HG03139 (cell line): Measurements from ENCODE around the gene CES2.
A peak's percentile ranks its signal among the peaks of the same experiment; 100 is the strongest.
"Not testable (repeated sequence)": the region's sequence is repeated elsewhere in the genome, so short reads cannot be mapped to it uniquely, and the experiment has no call there.

Source experiments
- ATAC-seq: cut with Tn5 transposase; IDR thresholded peaks from one replicate; pipeline ENCODE4 v1.9.1; 2021; ENCODE audit not compliant: unreplicated experiment

The CES2 gene

GRCh38 chr16:66934138-66934838 is 1.0 kb upstream of the CES2 start, which contains the start of gene CIAO2B:
CIAO2B (minus strand) TSS chr16:66934402; CDS start chr16:66934364, 38 bp downstream.
- ATAC-seq = peak; percentile 77

DNA sequence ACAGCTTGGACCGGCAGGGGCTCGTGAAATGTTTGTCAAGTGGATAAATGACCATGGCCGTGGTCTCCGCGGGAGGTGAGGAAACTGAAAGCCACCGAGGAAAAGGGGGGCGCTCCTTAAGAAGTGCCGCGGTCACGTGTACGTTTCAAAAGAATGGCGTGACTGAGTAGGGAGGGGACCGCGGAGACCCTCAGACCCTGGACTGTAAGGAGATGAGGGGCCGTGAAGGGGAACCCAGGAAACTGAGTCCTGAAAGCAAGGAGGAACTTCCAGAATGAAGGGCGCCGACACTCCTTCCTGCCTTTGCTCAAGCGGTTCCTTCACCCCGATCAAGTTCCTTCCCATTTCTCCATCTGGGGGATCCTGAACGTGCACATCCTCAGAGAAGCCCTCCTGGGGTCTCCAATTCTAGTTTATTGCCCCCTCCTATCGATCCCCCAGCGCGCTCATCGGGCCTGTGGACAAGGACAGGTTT is 440 bp upstream of the CES2 start:
- ATAC-seq = peak; percentile 17

GRCh38 chr16:66936462-66936861 is 1.1 kb downstream of the CES2 start:
- ATAC-seq = no peak

DNA sequence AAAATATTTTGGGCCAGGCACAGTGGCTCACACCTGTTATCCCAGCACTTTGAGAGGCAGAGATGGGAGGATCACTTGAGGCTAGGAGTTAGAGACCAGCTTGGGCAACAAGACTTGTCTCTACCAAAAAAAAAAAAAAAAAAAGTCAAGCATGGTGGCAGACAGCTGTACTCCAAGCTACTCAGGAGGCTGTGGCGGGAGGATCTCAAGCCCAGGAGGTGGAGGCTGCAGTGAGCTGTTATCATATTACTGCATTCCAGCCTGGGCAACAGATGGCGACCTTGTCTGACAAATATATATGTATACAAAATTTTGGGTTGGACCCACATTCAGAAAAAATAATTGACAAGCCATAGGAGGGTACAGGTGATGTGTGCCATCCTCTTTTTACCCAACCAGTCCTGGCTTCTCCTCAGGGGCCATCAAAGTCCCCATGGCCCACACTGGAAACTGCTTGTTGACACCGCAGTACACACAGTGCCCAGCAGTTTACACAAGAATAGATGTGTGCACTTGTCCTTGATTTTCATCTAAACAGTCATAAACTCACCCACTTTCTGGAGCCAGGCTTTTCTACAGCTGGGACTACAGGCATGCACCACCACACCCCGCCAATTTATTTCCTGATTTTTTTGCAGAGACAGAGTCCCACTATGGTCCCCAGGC is 1.7 kb downstream of the CES2 start:
- ATAC-seq = no peak

DNA sequence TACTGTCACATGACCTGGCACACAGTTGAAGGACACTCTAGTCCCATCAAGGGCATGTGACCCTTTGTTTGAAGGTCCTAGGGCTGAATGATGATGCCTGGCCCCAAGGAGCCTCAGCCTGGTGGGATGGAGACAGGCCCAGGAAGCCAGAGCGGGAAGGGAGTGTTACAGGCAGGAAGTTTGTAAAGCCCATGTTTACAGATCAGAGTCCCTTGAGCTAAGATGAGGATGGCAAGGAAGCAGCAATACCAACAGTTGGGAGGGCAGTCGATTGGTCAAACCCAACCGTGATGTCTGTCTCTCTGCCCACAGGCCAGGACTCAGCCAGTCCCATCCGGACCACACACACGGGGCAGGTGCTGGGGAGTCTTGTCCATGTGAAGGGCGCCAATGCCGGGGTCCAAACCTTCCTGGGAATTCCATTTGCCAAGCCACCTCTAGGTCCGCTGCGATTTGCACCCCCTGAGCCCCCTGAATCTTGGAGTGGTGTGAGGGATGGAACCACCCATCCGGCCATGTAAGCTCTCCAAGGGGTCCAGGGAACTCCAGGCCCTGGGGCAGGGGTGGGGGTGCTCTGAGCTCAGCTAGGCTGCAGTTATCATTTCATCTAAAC is 2.5 kb downstream of the CES2 start:
- no peak for ATAC-seq

- no peak for ATAC-seq
Measured at GRCh38 chr16:66939366-66939765, 4.0 kb downstream of the CES2 start.

DNA sequence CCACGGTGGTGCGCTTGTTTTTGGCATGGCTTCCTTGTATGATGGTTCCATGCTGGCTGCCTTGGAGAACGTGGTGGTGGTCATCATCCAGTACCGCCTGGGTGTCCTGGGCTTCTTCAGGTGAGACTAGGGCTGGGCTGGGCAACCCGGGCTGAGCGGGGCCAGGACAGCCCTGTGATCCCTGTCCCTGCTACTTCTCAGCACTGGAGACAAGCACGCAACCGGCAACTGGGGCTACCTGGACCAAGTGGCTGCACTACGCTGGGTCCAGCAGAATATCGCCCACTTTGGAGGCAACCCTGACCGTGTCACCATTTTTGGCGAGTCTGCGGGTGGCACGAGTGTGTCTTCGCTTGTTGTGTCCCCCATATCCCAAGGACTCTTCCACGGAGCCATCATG is 4.9 kb downstream of the CES2 start:
- no peak for ATAC-seq

- ATAC-seq = no peak
Measured at GRCh38 chr16:66942981-66943380, 7.7 kb downstream of the CES2 start.

DNA sequence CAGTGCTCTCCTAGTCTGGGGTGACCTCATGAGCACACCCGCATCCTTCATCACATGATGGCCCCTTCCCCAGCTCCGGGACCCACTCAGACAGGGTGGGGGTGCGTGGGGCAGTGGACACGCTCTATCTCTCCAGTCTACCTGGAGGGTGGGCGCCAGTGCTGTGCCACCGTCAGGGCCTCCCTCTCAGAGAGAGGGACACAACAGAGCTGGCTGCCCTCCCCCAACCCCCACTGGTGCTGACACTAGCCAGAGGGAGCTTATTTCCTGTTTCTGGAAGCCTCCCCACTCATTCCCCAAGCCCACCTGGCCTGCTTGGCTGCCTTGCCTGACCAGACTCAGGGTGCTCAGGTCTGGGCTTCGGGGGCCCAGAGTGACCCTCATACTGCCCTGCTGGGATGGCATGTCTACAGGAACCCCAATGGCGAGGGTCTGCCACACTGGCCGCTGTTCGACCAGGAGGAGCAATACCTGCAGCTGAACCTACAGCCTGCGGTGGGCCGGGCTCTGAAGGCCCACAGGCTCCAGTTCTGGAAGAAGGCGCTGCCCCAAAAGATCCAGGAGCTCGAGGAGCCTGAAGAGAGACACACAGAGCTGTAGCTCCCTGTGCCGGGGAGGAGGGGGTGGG is 8.2 kb downstream of the CES2 start:
- no peak for ATAC-seq

DNA sequence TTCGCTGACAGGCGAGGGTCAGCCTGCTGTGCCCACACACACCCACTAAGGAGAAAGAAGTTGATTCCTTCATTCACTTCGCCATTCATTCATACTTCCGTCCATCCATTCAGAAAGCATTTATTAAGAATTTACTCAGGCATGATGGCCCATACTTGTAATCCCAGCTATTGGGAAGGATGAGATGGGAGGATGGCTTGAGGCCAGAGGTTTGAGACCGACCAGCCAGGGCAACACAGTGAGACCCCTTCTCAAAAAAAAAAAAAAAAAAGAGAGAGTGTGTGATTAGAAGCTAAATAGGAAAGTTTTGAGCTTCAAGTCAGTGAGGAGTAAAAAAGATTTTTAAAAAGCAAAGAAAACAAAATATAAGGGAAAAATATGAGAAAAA is 8.7 kb downstream of the CES2 start:
- no peak for ATAC-seq

GRCh38 chr16:66944971-66945370 is 9.7 kb downstream of the CES2 start:
- ATAC-seq = not testable (repeated sequence)

GRCh38 chr16:66945939-66946338 is 10.6 kb downstream of the CES2 start:
- no peak for ATAC-seq

DNA sequence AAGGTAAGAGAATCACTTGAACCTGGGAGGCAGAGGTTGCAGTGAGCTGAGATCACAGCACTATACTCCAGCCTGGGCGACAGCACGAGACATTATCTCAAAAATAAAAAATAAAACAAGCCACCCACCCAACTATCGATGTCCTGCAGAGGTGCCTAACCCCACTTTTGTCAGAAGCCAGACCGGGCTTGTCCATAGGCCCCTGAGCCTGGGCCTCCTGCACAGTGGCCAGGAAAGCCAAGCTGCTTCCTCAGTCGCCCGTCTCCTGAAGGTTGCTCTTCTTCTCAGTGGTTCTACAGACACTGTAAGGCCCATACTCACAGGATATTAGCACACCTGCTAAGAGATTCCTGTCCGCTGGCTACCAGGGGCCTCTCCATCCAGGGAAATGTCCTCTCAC is 11.2 kb downstream of the CES2 start:
- no peak for ATAC-seq

- no peak for ATAC-seq
Measured at GRCh38 chr16:66946974-66947301, 11.6 kb downstream of the CES2 start.

DNA sequence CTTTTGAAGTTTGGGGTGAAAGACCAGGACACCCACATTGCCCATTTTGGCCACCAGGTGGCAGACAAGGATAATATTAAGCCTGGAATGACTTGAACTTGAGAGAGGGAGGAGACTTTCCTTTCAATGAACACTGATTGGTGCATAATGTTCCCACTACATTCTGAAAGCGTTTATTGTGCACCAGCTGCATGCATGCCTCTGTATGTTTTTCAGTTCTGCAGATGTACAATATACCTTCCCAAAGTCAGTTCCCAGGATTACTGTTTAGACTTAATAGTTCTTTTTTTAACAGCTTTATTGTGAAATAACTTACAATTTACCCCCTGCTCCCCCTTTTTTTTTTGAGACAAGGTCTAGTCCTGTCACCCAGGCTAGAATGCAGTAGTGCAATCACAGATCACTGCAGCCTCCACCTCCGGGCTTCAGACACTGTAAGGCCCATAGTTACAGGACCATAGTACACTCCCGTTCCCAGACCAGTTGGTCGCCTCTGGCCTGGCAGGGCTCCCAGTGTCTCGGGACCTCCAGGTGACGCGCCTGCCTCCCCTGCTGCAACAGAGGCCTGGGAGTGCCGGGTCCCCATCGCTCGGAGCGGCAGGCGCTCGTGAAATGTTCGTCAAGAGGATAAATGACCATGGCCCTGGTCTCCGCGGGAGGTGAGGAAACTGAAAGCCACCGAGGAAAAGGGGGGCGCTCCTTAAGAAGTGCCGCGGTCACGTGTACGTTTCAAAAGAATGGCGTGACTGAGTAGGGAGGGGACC is 12.2 kb downstream of the CES2 start:
- ATAC-seq = peak; percentile 58

DNA sequence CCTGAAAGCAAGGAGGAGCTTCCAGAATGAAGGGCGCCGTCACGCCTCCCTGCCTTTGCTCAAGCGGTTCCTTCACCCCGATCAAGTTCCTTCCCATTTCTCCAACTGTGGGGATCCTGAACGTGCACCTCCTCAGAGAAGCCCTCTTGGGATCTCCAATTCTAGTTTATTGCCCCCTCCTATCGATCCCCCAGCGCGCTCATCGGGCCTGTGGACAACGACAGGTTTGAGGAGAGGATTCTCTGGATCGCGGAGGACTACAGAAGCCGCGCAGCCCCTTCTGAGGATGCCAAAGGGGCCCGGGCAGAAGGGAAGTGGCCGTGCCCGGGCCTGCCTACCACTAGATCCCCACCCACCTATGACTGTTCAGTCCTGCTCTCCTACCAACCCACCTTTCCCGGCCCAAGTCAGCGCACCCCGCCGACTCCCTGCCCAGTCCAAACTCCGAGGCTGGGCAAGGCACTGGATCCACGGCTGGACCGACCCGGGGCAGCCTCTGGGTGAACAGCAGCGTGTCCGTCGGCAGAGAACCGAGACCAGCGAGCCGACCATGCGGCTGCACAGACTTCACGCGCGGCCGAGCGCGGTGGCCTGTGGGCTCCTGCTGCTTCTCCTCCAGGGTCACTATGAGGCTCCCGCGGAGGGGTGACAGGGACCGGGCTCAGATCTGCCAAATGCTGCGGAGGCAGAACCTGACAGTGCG is 13.0 kb downstream of the CES2 start:
- no peak for ATAC-seq

GRCh38 chr16:66948837-66949225 is 13.5 kb downstream of the CES2 start:
- no peak for ATAC-seq

GRCh38 chr16:66949472-66949871 is 14.2 kb downstream of the CES2 start:
- ATAC-seq = no peak

GRCh38 chr16:66950437-66950836 is 15.1 kb downstream of the CES2 start:
- ATAC-seq = no peak

GRCh38 chr16:66950971-66951790 is 15.9 kb downstream of the CES2 start:
- ATAC-seq = no peak
